ENCODE results near the gene ASPSCR1. TPM values are rescaled to one million over a fixed set of nuclear protein-coding genes. Genes with fewer than 3 reads are reported as not detected.
A peak's percentile ranks its signal among the peaks of the same experiment; 100 is the strongest.

The ASPSCR1 gene
- total and polyA plus RNA-seq, 2 donors (not counting 1 experiment from before 2014, with no cell fraction given): 6.3 to 35.7 TPM

DNA sequence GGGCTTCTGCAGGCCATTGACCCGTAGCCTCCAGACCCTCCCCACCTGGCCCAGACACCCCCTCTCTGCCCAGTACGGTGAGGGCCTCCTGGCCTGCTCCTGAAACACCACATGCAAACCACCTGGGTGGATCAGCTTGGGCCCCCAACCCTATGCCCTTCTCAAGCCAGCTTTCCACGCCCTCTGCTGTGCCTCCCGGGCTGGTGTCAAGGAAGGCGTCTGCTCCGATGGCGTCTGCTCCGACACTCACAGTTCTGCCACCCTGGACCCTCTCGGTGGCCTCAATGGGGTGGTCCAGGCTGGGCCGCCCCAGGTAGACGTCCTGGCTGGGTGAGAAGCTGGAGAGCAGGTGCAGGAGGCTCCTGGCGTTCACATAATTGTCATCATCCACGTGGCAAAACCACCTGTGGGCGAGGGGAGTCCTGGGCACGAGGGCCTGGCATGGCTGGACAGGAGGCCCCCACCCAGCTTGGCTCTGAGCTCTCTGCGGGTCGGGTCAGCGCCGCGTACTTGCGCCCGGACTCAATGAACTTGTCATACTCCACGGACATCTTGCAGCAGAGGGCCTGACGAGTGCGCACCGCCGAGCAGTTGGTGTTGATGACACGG lies 72.8 kb downstream of the ASPSCR1 start:
- H3K36me3 ChIP-seq (ENCODE audit: control insufficient read depth, insufficient read depth, low read length): peaks cover 36% of the 10 kb centered on the region
- no peak for DNase-seq (ENCODE audit: low read depth in 2 of 2)

DNA sequence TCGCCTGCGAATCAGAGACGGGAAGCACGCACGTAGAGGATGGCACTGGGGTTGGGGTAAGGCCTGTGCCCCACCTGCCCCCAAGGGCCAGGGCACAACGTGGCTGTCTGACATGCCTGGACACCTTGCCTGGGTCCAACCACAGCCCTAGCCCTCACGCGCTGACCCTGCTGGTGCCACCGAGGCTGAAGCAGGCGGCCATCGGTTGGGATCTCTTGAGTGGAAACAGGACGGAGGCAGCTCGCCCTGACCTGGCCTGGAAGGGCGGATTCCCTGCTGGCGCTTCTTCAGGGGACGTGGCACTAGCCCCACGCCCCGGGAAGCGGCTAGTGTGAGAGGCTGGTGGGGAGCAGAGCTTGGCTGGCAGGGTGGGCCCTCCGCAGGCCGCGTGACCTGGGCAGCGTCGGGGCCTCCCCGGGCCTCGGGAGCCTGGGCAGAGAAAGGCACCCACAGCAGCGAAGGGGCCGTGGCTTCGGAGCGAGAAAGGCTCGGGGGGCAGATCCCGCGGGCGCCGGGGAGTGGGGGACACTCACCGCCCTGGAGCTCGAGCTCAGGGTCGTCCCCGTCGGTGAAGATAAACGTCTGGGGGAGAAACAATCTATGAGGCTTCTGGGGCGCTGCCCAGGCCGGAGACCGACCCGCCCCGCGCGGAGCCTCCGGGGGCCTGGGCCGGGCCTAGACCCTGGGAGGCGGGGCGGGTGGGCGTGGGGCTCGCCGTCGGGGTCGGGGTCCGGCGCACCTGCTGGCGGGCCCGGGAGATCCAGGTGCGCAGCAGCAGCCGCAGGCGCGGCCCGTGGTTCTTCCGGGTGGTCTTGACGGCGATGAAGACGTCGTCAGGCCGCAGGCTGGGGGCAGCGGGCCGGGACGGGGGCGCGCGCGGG lies 73.6 kb downstream of the ASPSCR1 start:
- H3K79me2 ChIP-seq (ENCODE audit: control insufficient read depth, insufficient read depth, low read length): peaks cover 21% of the 10 kb centered on the region
- peak overlapping the region; percentile 47 to 85 (median 71) for H3K4me3 ChIP-seq (replicated peaks in 1 of 4; ENCODE audit: control extremely low read depth in 1 of 4, insufficient read depth in 1 of 4, low read depth in 3 of 4, low read length in 4 of 4)
- H3K27me3 ChIP-seq (ENCODE audit: control insufficient read depth, insufficient read depth, low read length): no peaks in the 10 kb centered on the region
- DNase-seq (ENCODE audit: low read depth in 2 of 2): no peak
- H3K4me2 ChIP-seq (ENCODE audit: extremely low read depth, insufficient read depth, low read length): peak overlapping the region; percentile 62
- H3K36me3 ChIP-seq (ENCODE audit: control insufficient read depth, insufficient read depth, low read length): peaks cover 40% of the 10 kb centered on the region
- TF ChIP-seq, protein P1, sequence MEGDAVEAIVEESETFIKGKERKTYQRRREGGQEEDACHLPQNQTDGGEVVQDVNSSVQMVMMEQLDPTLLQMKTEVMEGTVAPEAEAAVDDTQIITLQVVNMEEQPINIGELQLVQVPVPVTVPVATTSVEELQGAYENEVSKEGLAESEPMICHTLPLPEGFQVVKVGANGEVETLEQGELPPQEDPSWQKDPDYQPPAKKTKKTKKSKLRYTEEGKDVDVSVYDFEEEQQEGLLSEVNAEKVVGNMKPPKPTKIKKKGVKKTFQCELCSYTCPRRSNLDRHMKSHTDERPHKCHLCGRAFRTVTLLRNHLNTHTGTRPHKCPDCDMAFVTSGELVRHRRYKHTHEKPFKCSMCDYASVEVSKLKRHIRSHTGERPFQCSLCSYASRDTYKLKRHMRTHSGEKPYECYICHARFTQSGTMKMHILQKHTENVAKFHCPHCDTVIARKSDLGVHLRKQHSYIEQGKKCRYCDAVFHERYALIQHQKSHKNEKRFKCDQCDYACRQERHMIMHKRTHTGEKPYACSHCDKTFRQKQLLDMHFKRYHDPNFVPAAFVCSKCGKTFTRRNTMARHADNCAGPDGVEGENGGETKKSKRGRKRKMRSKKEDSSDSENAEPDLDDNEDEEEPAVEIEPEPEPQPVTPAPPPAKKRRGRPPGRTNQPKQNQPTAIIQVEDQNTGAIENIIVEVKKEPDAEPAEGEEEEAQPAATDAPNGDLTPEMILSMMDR (conservative IDR thresholded peaks at IDR 0.05 in 1 of 2, IDR thresholded peaks at IDR 0.05 in 1 of 2; ENCODE audit: low read depth in 1 of 2, low read length in 2 of 2): no peak
- no peak for TF ChIP-seq EZH2 (IDR thresholded peaks at IDR 0.05; ENCODE audit: low read length, missing control alignments)
- peak overlapping the region; percentile 50 for H3K27ac ChIP-seq (ENCODE audit: insufficient read depth, low read length)
- H3K4me1 ChIP-seq (ENCODE audit: control insufficient read depth, extremely low read depth, insufficient read depth, low read length): peaks cover 7% of the 10 kb centered on the region
- H2AFZ ChIP-seq (ENCODE audit: low read length): peak overlapping the region; percentile 23
- H3K9me3 ChIP-seq (ENCODE audit: control insufficient read depth, insufficient read depth, low read depth, low read length): no peaks in the 10 kb centered on the region
- H4K20me1 ChIP-seq (ENCODE audit: control insufficient read depth, extremely low read depth, insufficient read depth, low read length): no peaks in the 10 kb centered on the region
- H3K9ac ChIP-seq (ENCODE audit: insufficient read depth, low read length): peak overlapping the region; percentile 70

More for the DNA sequence above, 72.8 kb downstream of the ASPSCR1 start:
- H4K20me1 ChIP-seq (ENCODE audit: control insufficient read depth, extremely low read depth, insufficient read depth, low read length): no peaks in the 10 kb centered on the region
- peaks cover 21% of the 10 kb centered on the region for H3K79me2 ChIP-seq (ENCODE audit: control insufficient read depth, insufficient read depth, low read length)
- no peak for TF ChIP-seq EZH2 (IDR thresholded peaks at IDR 0.05; ENCODE audit: low read length, missing control alignments)
- TF ChIP-seq, protein P1 (conservative IDR thresholded peaks at IDR 0.05 in 1 of 2, IDR thresholded peaks at IDR 0.05 in 1 of 2; ENCODE audit: low read depth in 1 of 2, low read length in 2 of 2): no peak
- H3K9ac ChIP-seq (ENCODE audit: insufficient read depth, low read length): no peak overlapping the region
- H3K27ac ChIP-seq (ENCODE audit: insufficient read depth, low read length): peak overlapping the region; percentile 50
- H3K27me3 ChIP-seq (ENCODE audit: control insufficient read depth, insufficient read depth, low read length): no peaks in the 10 kb centered on the region
- H2AFZ ChIP-seq (ENCODE audit: low read length): no peak overlapping the region
- H3K4me1 ChIP-seq (ENCODE audit: control insufficient read depth, extremely low read depth, insufficient read depth, low read length): peaks cover 7% of the 10 kb centered on the region
- H3K4me3 ChIP-seq (replicated peaks in 1 of 4; ENCODE audit: control extremely low read depth in 1 of 4, insufficient read depth in 1 of 4, low read depth in 3 of 4, low read length in 4 of 4): peak overlapping the region; percentile 47 to 85 (median 71)
- H3K9me3 ChIP-seq (ENCODE audit: control insufficient read depth, insufficient read depth, low read depth, low read length): no peaks in the 10 kb centered on the region
- H3K4me2 ChIP-seq (ENCODE audit: extremely low read depth, insufficient read depth, low read length): peak overlapping the region; percentile 62
